GM12878 (cell line): ENCODE data around the gene ZC3H12D. TPM values are rescaled to one million over a fixed set of nuclear protein-coding genes. Genes with fewer than 3 reads are reported as not detected.

Experiments used
- ATAC-seq: fragments of 200-7000 bp; cut with Tn5 transposase; 3 replicates; pipeline ENCODE4 v1.9.1; 2020; ENCODE audit warnings: mild to moderate bottlenecking, moderate library complexity
- BruUV-seq: library from RNA; stranded (reverse); fragments of 400-500 nt; replicated peaks from 2 replicates; lab custom pipeline; 2021; lab: Mats Ljungman, UMichigan
- CTCF ChIA-PET: fragments of 300-600 bp; sonication (Branson Sonifier 250); formaldehyde crosslinking; extraction: SDS; loops from one replicate; lab custom pipeline; 2021; ENCODE audit warnings: inconsistent platforms; lab: Yijun Ruan, JAX
- POLR2A ChIA-PET: fragments of 350-600 bp; formaldehyde crosslinking; extraction: SDS; loops from one replicate; lab custom pipeline; 2021; ENCODE audit warnings: inconsistent platforms; lab: Charles Lee
- RAD21 ChIA-PET: fragments of 300-600 bp; sonication (Branson Sonifier 250); formaldehyde crosslinking; loops from one replicate; lab custom pipeline; 2023; ENCODE audit warnings: antibody characterized with exemption; ENCODE audit not compliant: unreplicated experiment; lab: Charles Lee
- SMC1A ChIA-PET: fragments of 300-600 bp; sonication (Branson Sonifier 250); formaldehyde crosslinking; loops from one replicate; lab custom pipeline; 2023; ENCODE audit not compliant: unreplicated experiment, uncharacterized antibody; lab: Charles Lee
- DNase-seq: peaks from one replicate; pipeline ENCODE4 v3.0.0-alpha.2; 2011; ENCODE audit warnings: low read depth, low spot score
- FAIRE-seq: peaks from 3 replicates; lab custom pipeline; 2011; peaks lifted over from hg19 to GRCh38; lab: Jason Lieb, UNC
- H2AFZ ChIP-seq: 2 replicates; pipeline ENCODE4 v1.6.0; 2011; ENCODE audit warnings: low read depth, low read length, control low read depth; ENCODE audit not compliant: control insufficient read depth
- H3K27ac ChIP-seq: 2 replicates; pipeline ENCODE4 v1.5.1; 2011; ENCODE audit warnings: control low read depth; ENCODE audit not compliant: control insufficient read depth, insufficient read depth
- H3K27me3 ChIP-seq, 2 experiments: replicated peaks in 1 of 2; 2 replicates each; pipeline versions ENCODE4 v1.6.0 to v1.6.1; 2011; ENCODE audit warnings: low read length in 1 of 2; ENCODE audit not compliant: control insufficient read depth in 2 of 2, insufficient read depth in 2 of 2
- H3K36me3 ChIP-seq, 2 experiments: 2 replicates each; pipeline ENCODE4 v1.5.1; 2011; ENCODE audit warnings: low read length in 1 of 2; ENCODE audit not compliant: control insufficient read depth in 2 of 2, insufficient read depth in 2 of 2
- H3K4me1 ChIP-seq: 2 replicates; pipeline ENCODE4 v1.6.1; 2011; ENCODE audit warnings: mild to moderate bottlenecking, low read length, moderate library complexity, mixed read lengths; ENCODE audit not compliant: control insufficient read depth, insufficient read depth
- H3K4me2 ChIP-seq: 2 replicates; pipeline ENCODE4 v1.6.0; 2011; ENCODE audit warnings: control low read depth; ENCODE audit not compliant: control insufficient read depth, insufficient read depth
- H3K4me3 ChIP-seq: fragments of 200-600 bp; sonication (generic); 2 replicates; pipeline ENCODE4 v1.5.1; 2016
- H3K79me2 ChIP-seq: 2 replicates; pipeline ENCODE4 v1.6.0; 2011; ENCODE audit warnings: low read length; ENCODE audit not compliant: control insufficient read depth, insufficient read depth
- H3K9ac ChIP-seq: 2 replicates; pipeline ENCODE4 v1.8.0; 2011; ENCODE audit warnings: low read length, control low read depth, mixed read lengths; ENCODE audit not compliant: control insufficient read depth, insufficient read depth
- H3K9me3 ChIP-seq: replicated peaks from 3 replicates; pipeline ENCODE4 v1.5.1; 2011; ENCODE audit warnings: mild to moderate bottlenecking, low read length; ENCODE audit not compliant: control insufficient read depth, insufficient read depth
- H4K20me1 ChIP-seq: 2 replicates; pipeline ENCODE4 v1.6.0; 2011; ENCODE audit not compliant: control insufficient read depth, insufficient read depth
- ASH2L ChIP-seq: fragments of 300-600, 200-600 bp; sonication (generic); IDR thresholded peaks from 2 replicates; pipeline ENCODE4 v1.6.1; 2017; ENCODE audit warnings: low read depth, mild to moderate bottlenecking, borderline replicate concordance
- HDAC2 ChIP-seq: fragments of 200-600 bp; sonication (generic); IDR thresholded peaks from 2 replicates; pipeline ENCODE4 v1.6.1; 2017
- LARP7 ChIP-seq: fragments of 450-650 bp; IDR thresholded peaks from 2 replicates; pipeline ENCODE4 v1.6.1; 2017; ENCODE audit warnings: mild to moderate bottlenecking
- MEF2B ChIP-seq: fragments of 450-650 bp; IDR thresholded peaks from 2 replicates; pipeline ENCODE4 v1.6.1; 2018; ENCODE audit warnings: mild to moderate bottlenecking, moderate library complexity; ENCODE audit not compliant: partially characterized antibody, poor library complexity, severe bottlenecking
- RFX5 ChIP-seq: IDR thresholded peaks from 2 replicates; pipeline ENCODE4 v1.6.1; 2011; ENCODE audit warnings: low read depth, low read length, improper control_type of control experiment
- SIX5 ChIP-seq: IDR thresholded peaks from 2 replicates; pipeline ENCODE4 v1.6.1; 2011; ENCODE audit warnings: mild to moderate bottlenecking, low read depth, low read length, moderate library complexity; ENCODE audit not compliant: severe bottlenecking
- SUPT20H ChIP-seq: IDR thresholded peaks from 2 replicates; pipeline ENCODE4 v1.6.1; 2011; ENCODE audit warnings: low read depth, mild to moderate bottlenecking, low read length, moderate library complexity, borderline replicate concordance; ENCODE audit not compliant: control insufficient read depth
- TCF7 ChIP-seq: IDR thresholded peaks from 2 replicates; pipeline ENCODE4 v1.6.1; 2014; ENCODE audit warnings: antibody characterized with exemption, borderline replicate concordance
- YY1 ChIP-seq: IDR thresholded peaks from 2 replicates; pipeline ENCODE4 v1.6.1; 2011; ENCODE audit warnings: low read depth, mild to moderate bottlenecking, low read length
- WGBS: methylation state at CpG from one replicate; pipeline ENCODE4 v1.1.6; 2016; ENCODE audit warnings: low lambda C conversion rate; ENCODE audit not compliant: insufficient replicate concordance, insufficient coverage; ENCODE audit errors: missing lambda C conversion rate; 5-methylcytosine and 5-hydroxymethylcytosine counted together
- in situ Hi-C: fragments of 300-500 bp; cut with MboI; formaldehyde crosslinking; loops from 9 replicates; pipeline ENCODE4 v1.14.3; 2018; ENCODE audit warnings: mixed read lengths
- intact Hi-C: fragments of 100-400 bp; cut with micrococcal nuclease; formaldehyde crosslinking; loops from one replicate; pipeline ENCODE4 v1.14.2; 2022; ENCODE audit not compliant: unreplicated experiment
- polyA plus RNA-seq, 11 experiments: library from polyadenylated mRNA; depleted of rRNA in 4 of 11; unstranded in 6 of 11; stranded (reverse) in 5 of 11; fragments of >200 nt; fragmentation: Nextera tagmentation in 4 of 11; fragmentation: Illumina TruSeq in 1 of 11; extraction: Ambion mirVana in 4 of 11; extraction: Trizol in 1 of 11; gene quantifications; 1 replicate in 1 of 11; 2 replicates in 10 of 11; pipeline versions ENCODE4 v1.2.1 to v1.2.3, GENCODE V29; 2011 to 2016; ENCODE audit warnings: inconsistent platforms in 2 of 11, missing spikeins in 2 of 11, low read depth in 1 of 11
- total RNA-seq, 4 experiments: library from RNA; depleted of rRNA in 3 of 4; stranded (reverse); fragments of >200 nt in 3 of 4; fragmentation: Illumina TruSeq in 1 of 4; extraction: Trizol in 1 of 4; gene quantifications; 2 replicates each; pipeline versions ENCODE4 v1.2.1 to v1.2.3, GENCODE V29; 2013 to 2021
- TF ChIP-seq, protein P1 (sequence below): fragments of 450-650 bp; formaldehyde crosslinking; IDR thresholded peaks from 2 replicates; pipeline ENCODE4 v1.4.0; 2022; ENCODE audit warnings: mild to moderate bottlenecking, moderate library complexity

ZC3H12D gene
- total and polyA plus RNA-seq, 10 of the 15 experiments (the other 5 are each of a cell fraction or from before 2014, with no cell fraction given): 1.4 to 29.7 (median 8.8) TPM

DNA sequence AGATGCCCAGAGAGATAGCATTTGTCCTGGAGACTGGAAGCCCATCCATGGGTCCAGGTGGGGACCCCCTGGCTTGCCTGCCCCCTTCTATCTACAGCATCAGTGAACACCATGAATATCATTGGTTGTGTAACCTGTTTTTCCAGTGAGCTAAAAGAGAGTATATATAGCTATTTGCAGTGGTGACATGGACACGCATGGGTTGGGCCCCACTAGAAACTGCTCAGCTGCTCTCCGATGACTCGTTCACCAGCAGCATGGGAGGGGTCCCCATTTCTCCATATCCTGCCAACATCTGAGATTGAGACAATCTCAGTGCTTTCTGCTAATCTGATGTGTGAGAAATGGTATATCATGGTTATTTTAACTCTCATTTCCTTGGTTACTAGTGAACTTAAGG lies 4.0 kb upstream of the ZC3H12D start:
- Histone ChIP-seq H3K4me2 (no peak overlapping the region), H3K36me3 (no peaks in the 10 kb centered on the region), H3K9ac (no peak overlapping the region), H3K9me3 (no peaks in the 10 kb centered on the region), H3K4me1 (peaks cover 29% of the 10 kb centered on the region), H3K27me3 (no peaks in the 10 kb centered on the region), H2AFZ (no peak overlapping the region), H3K4me3 (no peak overlapping the region), H3K27ac (no peak overlapping the region), H3K79me2 (peaks cover 16% of the 10 kb centered on the region), H4K20me1 (no peaks in the 10 kb centered on the region)
- POLR2A ChIA-PET: interaction anchor here (1.2 to 1.9 kb wide), 3 partner anchors 10 to 443 kb away, joined by 3 to 10 read pairs (median 4); no protein-coding TSS in a partner anchor
- RAD21 ChIA-PET: interaction anchor here (0.9 to 3.4 kb wide), 7 partner anchors 9 to 404 kb away, joined by 3 to 36 read pairs (median 5); partner anchors contain the start of gene PPIL4
- BruUV-seq: no TSS peak
- CTCF ChIA-PET: interaction anchor here (0.9 to 3.7 kb wide), 7 partner anchors 10 to 444 kb away, joined by 3 to 20 read pairs (median 4); partner anchors contain the start of gene PPIL4
- in situ Hi-C loops (no loop called here), intact Hi-C loops (no loop called here)
- TF ChIP-seq SIX5: no peak
- no peak for TF ChIP-seq YY1
- no peak for TF ChIP-seq TCF7
- TF ChIP-seq LARP7: no peak
- TF ChIP-seq MEF2B: no peak
- TF ChIP-seq, protein P1, sequence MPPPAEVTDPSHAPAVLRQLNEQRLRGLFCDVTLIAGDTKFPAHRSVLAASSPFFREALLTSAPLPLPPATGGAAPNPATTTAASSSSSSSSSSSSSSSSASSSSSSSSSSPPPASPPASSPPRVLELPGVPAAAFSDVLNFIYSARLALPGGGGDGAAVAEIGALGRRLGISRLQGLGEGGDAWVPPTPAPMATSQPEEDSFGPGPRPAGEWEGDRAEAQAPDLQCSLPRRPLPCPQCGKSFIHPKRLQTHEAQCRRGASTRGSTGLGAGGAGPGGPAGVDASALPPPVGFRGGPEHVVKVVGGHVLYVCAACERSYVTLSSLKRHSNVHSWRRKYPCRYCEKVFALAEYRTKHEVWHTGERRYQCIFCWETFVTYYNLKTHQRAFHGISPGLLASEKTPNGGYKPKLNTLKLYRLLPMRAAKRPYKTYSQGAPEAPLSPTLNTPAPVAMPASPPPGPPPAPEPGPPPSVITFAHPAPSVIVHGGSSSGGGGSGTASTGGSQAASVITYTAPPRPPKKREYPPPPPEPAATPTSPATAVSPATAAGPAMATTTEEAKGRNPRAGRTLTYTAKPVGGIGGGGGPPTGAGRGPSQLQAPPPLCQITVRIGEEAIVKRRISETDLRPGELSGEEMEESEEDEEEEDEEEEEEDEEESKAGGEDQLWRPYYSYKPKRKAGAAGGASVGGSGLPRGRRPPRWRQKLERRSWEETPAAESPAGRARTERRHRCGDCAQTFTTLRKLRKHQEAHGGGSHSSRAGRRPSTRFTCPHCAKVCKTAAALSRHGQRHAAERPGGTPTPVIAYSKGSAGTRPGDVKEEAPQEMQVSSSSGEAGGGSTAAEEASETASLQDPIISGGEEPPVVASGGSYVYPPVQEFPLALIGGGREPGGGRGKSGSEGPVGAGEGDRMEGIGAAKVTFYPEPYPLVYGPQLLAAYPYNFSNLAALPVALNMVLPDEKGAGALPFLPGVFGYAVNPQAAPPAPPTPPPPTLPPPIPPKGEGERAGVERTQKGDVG (CRISPR knock-in tag): no peak
- no peak for TF ChIP-seq RFX5
- TF ChIP-seq HDAC2: no peak
- TF ChIP-seq ASH2L: no peak
- no peak for TF ChIP-seq SUPT20H
- no peak for DNase-seq
- FAIRE-seq: no peak
- no peak for ATAC-seq
- SMC1A ChIA-PET: interaction anchor here (0.6 to 3.1 kb wide), 7 partner anchors 9 to 455 kb away, joined by 3 to 9 read pairs (median 4); no protein-coding TSS in a partner anchor
- WGBS: 52% methylated on average over 3 of the region's 3 CpGs
